ENCODE data around the gene TMC2.

GRCh38 chr20:2507875-2508630 is 28.3 kb upstream of the TMC2 start:
- TF ChIP-seq HMGXB4 (CRISPR knock-in tag; IDR thresholded peaks at IDR 0.05) (no peak), CTCF (IDR thresholded peaks at IDR 0.05) (no peak), NFYB (CRISPR knock-in tag; conservative IDR thresholded peaks at IDR 0.05; ENCODE audit: low read depth) (no peak), MAX (CRISPR knock-in tag; IDR thresholded peaks at IDR 0.05) (no peak)

All from WTC11 (cell line).